ENCODE data around the gene PUS10.

The PUS10 gene

DNA sequence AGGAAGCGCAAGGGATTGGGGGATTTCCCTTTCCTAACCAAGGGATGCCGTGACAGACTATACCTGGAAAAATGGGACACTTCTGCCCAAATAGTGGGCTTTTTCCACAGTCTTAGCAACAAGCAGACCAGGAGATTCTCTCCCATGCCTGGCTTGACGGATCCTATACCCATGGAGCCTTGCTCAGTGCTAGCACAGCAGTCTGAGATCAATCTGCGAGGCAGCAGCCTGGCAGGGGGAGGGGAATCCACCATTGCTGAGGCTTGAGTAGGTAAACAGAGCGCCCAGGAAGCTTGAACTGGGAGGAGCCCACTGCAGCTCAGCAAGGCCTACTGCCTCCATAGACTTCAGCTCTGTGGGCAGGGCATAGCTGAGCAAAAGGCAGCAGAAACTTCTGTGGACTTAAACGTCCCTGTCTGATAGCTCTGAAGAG, 3.2 kb upstream of the PUS10 start:
- no peak overlapping the region for H3K4me3 ChIP-seq (ENCODE audit: low read depth, low read length)
- peaks cover 6 to 23% of the 10 kb centered on the region in 2 experiments for H3K36me3 ChIP-seq (ENCODE audit: control insufficient read depth in 2 of 2, insufficient read depth in 1 of 2, low read length in 2 of 2)
- ChIA-PET CTCF (no interaction called here), POLR2A (no interaction called here)
- H3K27ac ChIP-seq (ENCODE audit: extremely low read depth, low read depth, low read length): no peak overlapping the region
- no peaks in the 10 kb centered on the region for H3K9me3 ChIP-seq (ENCODE audit: control insufficient read depth, insufficient read depth, low read depth, low read length)
- no peaks in the 10 kb centered on the region; the same call in 1 of the 2 replicates for H3K4me1 ChIP-seq (ENCODE audit: control insufficient read depth, insufficient read depth, low read length)
- no peak for TF ChIP-seq ZNF501 (tag by site-specific recombination; IDR thresholded peaks at IDR 0.05)

DNA sequence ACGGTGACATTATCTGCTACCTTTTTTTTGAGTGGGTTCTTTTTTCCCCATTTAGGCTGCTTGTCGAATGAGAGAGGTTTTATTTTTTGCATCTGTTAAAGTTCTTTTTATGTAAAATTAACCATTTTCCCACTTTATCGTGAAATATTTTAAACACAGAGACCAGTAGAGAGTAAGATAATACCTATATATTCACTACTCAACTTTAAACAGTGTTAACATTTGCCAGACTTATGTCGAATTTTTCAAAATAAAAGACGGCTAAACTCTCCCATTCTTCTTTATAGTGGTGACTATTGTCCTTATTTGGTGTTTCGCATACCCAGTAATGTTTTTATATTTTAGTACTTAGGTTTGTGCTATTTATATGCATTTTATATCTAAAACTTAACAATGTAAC, 743 bp upstream of the PUS10 start:
- peaks cover 5% of the 10 kb centered on the region for H3K4me1 ChIP-seq (ENCODE audit: control insufficient read depth, insufficient read depth, low read length)
- H3K9me3 ChIP-seq (ENCODE audit: control insufficient read depth, insufficient read depth, low read depth, low read length): no peaks in the 10 kb centered on the region
- peak overlapping the region; percentile 82; the same call in 1 of the 2 replicates for H3K27ac ChIP-seq (ENCODE audit: extremely low read depth, low read depth, low read length)
- ChIA-PET CTCF (no interaction called here), POLR2A (no interaction called here)
- peaks cover 6 to 19% of the 10 kb centered on the region in 2 experiments for H3K36me3 ChIP-seq (ENCODE audit: control insufficient read depth in 2 of 2, insufficient read depth in 1 of 2, low read length in 2 of 2)
- TF ChIP-seq MYNN (tag by site-specific recombination; IDR thresholded peaks at IDR 0.05; ENCODE audit: borderline replicate concordance): peak; percentile 75
- no peak for TF ChIP-seq FEZF1 (tag by site-specific recombination; IDR thresholded peaks at IDR 0.05)
- peak overlapping the region; percentile 84 for H3K4me3 ChIP-seq (ENCODE audit: low read depth, low read length)

DNA sequence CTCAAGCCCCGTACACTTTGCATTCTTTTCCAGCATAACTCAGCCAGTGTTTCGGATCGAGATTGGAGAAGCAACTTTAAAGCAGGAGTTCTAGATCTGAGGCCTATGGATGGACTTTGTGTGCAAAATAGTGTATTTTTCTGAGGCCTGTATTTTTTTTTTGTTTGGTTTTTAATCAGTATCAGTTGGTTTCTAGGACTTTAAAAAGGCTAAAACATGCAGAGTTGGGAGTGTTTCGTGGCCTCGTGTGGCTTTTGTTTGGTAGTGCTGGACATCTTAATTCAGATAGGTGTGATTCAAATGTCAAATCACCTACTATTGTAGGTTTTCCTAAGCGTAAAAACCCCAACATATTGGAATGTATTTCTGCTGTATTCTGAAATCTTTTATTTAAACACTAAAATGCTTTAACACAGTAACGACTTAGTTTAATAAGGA, 282 bp upstream of the PUS10 start:
- Histone ChIP-seq H3K4me1 (ENCODE audit: control insufficient read depth, insufficient read depth, low read length) (peaks cover 5% of the 10 kb centered on the region), H3K27ac (ENCODE audit: extremely low read depth, low read depth, low read length) (peak overlapping the region; percentile 82), H3K4me3 (ENCODE audit: low read depth, low read length) (peak overlapping the region; percentile 84), H3K9me3 (ENCODE audit: control insufficient read depth, insufficient read depth, low read depth, low read length) (no peaks in the 10 kb centered on the region), H3K36me3 (ENCODE audit: control insufficient read depth in 2 of 2, insufficient read depth in 1 of 2, low read length in 2 of 2) (peaks cover 6 to 14% of the 10 kb centered on the region in 2 experiments)
- ChIA-PET POLR2A (interaction anchor here (1.7 kb wide), 1 partner anchor 262 kb away, joined by 12 read pairs; the partner anchor contains the start of gene PAPOLG), CTCF (no interaction called here)
- TF ChIP-seq ZNF701 (tag by site-specific recombination; IDR thresholded peaks at IDR 0.05) (no peak), TCF7L2 (IDR thresholded peaks at IDR 0.05; ENCODE audit: borderline replicate concordance, low read depth, low read length) (no peak), ZNF600 (tag by site-specific recombination; IDR thresholded peaks at IDR 0.05) (peak; percentile 80), ZNF169 (tag by site-specific recombination; IDR thresholded peaks at IDR 0.05) (no peak), ZNF211 (tag by site-specific recombination; IDR thresholded peaks at IDR 0.05; ENCODE audit: low read depth) (no peak), ZNF426 (tag by site-specific recombination; IDR thresholded peaks at IDR 0.05) (no peak)
- TF ChIP-seq, protein P1, sequence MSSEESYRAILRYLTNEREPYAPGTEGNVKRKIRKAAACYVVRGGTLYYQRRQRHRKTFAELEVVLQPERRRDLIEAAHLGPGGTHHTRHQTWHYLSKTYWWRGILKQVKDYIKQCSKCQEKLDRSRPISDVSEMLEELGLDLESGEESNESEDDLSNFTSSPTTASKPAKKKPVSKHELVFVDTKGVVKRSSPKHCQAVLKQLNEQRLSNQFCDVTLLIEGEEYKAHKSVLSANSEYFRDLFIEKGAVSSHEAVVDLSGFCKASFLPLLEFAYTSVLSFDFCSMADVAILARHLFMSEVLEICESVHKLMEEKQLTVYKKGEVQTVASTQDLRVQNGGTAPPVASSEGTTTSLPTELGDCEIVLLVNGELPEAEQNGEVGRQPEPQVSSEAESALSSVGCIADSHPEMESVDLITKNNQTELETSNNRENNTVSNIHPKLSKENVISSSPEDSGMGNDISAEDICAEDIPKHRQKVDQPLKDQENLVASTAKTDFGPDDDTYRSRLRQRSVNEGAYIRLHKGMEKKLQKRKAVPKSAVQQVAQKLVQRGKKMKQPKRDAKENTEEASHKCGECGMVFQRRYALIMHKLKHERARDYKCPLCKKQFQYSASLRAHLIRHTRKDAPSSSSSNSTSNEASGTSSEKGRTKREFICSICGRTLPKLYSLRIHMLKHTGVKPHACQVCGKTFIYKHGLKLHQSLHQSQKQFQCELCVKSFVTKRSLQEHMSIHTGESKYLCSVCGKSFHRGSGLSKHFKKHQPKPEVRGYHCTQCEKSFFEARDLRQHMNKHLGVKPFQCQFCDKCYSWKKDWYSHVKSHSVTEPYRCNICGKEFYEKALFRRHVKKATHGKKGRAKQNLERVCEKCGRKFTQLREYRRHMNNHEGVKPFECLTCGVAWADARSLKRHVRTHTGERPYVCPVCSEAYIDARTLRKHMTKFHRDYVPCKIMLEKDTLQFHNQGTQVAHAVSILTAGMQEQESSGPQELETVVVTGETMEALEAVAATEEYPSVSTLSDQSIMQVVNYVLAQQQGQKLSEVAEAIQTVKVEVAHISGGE (tag by site-specific recombination; conservative IDR thresholded peaks at IDR 0.05; ENCODE audit: low read depth): no peak
- TF ChIP-seq, protein P2, sequence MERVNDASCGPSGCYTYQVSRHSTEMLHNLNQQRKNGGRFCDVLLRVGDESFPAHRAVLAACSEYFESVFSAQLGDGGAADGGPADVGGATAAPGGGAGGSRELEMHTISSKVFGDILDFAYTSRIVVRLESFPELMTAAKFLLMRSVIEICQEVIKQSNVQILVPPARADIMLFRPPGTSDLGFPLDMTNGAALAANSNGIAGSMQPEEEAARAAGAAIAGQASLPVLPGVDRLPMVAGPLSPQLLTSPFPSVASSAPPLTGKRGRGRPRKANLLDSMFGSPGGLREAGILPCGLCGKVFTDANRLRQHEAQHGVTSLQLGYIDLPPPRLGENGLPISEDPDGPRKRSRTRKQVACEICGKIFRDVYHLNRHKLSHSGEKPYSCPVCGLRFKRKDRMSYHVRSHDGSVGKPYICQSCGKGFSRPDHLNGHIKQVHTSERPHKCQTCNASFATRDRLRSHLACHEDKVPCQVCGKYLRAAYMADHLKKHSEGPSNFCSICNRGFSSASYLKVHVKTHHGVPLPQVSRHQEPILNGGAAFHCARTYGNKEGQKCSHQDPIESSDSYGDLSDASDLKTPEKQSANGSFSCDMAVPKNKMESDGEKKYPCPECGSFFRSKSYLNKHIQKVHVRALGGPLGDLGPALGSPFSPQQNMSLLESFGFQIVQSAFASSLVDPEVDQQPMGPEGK (tag by site-specific recombination; IDR thresholded peaks at IDR 0.05): no peak

DNA sequence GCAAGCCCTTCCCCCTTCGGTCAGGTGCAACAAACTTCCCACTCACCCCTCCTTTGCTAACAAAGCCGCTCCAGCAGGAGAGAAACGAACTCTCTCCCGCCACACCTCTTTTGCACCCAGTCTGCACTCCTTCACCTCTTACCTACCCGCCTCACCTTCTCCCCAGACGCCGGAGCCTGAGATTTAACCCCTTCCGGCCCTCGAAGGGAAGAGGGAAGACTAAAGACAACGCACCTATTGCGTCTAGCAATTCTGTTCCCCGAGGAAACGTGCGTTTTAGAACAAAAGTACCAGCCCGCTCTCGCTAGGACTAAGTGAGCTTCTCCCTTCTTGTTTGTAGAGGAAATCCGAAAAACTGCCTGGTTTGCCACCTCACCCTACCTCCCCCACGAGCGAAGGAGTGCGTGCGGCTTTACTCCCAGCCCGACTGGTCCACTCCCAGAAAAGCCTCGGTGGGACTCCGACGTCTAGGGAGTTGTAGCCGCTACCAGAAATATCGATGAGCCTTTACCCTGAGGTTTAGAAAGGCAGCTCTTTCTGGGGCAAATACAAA, 976 bp downstream of the PUS10 start:
- CTCF ChIA-PET: interaction anchor here (0.5 to 0.7 kb wide), 2 partner anchors 342 to 363 kb away, joined by 3 read pairs; no protein-coding TSS in a partner anchor
- POLR2A ChIA-PET: interaction anchor here (1.3 to 1.7 kb wide), 2 partner anchors 48 to 261 kb away, joined by 8 to 12 read pairs; partner anchors contain the start of genes PAPOLG and SANBR
- TF ChIP-seq ZNF785 (tag by site-specific recombination; IDR thresholded peaks at IDR 0.05) (no peak), PRDM1 (tag by site-specific recombination; IDR thresholded peaks at IDR 0.05) (peak; percentile 95), ZNF223 (tag by site-specific recombination; IDR thresholded peaks at IDR 0.05) (no peak), ZNF473 (tag by site-specific recombination; IDR thresholded peaks at IDR 0.05) (no peak), ZNF174 (tag by site-specific recombination; IDR thresholded peaks at IDR 0.05) (no peak), ZNF248 (tag by site-specific recombination; IDR thresholded peaks at IDR 0.05) (no peak), ZXDB (tag by site-specific recombination; IDR thresholded peaks at IDR 0.05) (peak; percentile 87)
- TF ChIP-seq, protein P3, sequence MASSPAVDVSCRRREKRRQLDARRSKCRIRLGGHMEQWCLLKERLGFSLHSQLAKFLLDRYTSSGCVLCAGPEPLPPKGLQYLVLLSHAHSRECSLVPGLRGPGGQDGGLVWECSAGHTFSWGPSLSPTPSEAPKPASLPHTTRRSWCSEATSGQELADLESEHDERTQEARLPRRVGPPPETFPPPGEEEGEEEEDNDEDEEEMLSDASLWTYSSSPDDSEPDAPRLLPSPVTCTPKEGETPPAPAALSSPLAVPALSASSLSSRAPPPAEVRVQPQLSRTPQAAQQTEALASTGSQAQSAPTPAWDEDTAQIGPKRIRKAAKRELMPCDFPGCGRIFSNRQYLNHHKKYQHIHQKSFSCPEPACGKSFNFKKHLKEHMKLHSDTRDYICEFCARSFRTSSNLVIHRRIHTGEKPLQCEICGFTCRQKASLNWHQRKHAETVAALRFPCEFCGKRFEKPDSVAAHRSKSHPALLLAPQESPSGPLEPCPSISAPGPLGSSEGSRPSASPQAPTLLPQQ (tag by site-specific recombination; IDR thresholded peaks at IDR 0.05): peak; percentile 84
- TF ChIP-seq, protein P4, sequence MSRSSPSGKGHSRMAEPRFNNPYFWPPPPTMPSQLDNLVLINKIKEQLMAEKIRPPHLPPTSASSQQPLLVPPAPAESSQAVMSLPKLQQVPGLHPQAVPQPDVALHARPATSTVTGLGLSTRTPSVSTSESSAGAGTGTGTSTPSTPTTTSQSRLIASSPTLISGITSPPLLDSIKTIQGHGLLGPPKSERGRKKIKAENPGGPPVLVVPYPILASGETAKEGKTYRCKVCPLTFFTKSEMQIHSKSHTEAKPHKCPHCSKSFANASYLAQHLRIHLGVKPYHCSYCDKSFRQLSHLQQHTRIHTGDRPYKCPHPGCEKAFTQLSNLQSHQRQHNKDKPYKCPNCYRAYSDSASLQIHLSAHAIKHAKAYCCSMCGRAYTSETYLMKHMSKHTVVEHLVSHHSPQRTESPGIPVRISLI (tag by site-specific recombination; IDR thresholded peaks at IDR 0.05): peak; percentile 34; the same call in 1 of the 2 replicates

More for the DNA sequence above, 976 bp downstream of the PUS10 start:
- H3K36me3 ChIP-seq (ENCODE audit: control insufficient read depth in 2 of 2, insufficient read depth in 1 of 2, low read length in 2 of 2): peaks cover 5 to 6% of the 10 kb centered on the region in 2 experiments; a peak in 2 of 3 replicates
- no peaks in the 10 kb centered on the region for H3K9me3 ChIP-seq (ENCODE audit: control insufficient read depth, insufficient read depth, low read depth, low read length)
- H3K27ac ChIP-seq (ENCODE audit: extremely low read depth, low read depth, low read length): peak overlapping the region; percentile 82
- H3K4me1 ChIP-seq (ENCODE audit: control insufficient read depth, insufficient read depth, low read length): peaks cover 5% of the 10 kb centered on the region
- peak overlapping the region; percentile 84 for H3K4me3 ChIP-seq (ENCODE audit: low read depth, low read length)
